K562 (cell line): ENCODE measurements around the gene AEN. TPM values are rescaled to one million over a fixed set of nuclear protein-coding genes. Genes with fewer than 3 reads are reported as not detected.

Experiments
- ATAC-seq: fragments of 200-7000 bp; cut with Tn5 transposase; 3 replicates; pipeline ENCODE4 v1.9.1; 2020; ENCODE audit warnings: moderate library complexity
- BruUV-seq: library from RNA; stranded (reverse); fragments of 400-500 nt; replicated peaks from 2 replicates; lab custom pipeline; 2021; lab: Mats Ljungman, UMichigan
- CTCF ChIA-PET: fragments of 300-600 bp; formaldehyde crosslinking; extraction: SDS; loops from one replicate; lab custom pipeline; 2021; ENCODE audit warnings: low intra/inter-chr PET ratio; lab: Yijun Ruan, JAX
- POLR2A ChIA-PET: fragments of 300-600, 350-650 bp; sonication (Branson Sonifier 250); formaldehyde crosslinking; extraction: SDS; loops from one replicate; lab custom pipeline; 2021; ENCODE audit warnings: antibody characterized with exemption, inconsistent platforms; lab: Yijun Ruan, JAX
- DNase-seq, 4 experiments: peaks; one replicate each; pipeline versions ENCODE4 v3.0.0 to v3.0.0-alpha.2; 2011 to 2018; ENCODE audit warnings: low spot score in 3 of 4, mixed read lengths in 3 of 4; ENCODE audit errors: extremely low read depth in 1 of 4
- FAIRE-seq: peaks from 2 replicates; lab custom pipeline; 2011; peaks lifted over from hg19 to GRCh38; lab: Jason Lieb, UNC
- H2AFZ ChIP-seq: 2 replicates; pipeline ENCODE4 v1.6.0; 2011; ENCODE audit warnings: low read depth, low read length, control low read depth, inconsistent platforms
- H3K27ac ChIP-seq: fragments of 200-600 bp; 3 replicates; pipeline ENCODE4 v1.8.0; 2011; ENCODE audit warnings: low read depth, mild to moderate bottlenecking, control low read depth, inconsistent platforms, low read length, moderate library complexity, mixed read lengths; ENCODE audit errors: extremely low read depth
- H3K27me3 ChIP-seq, 2 experiments: fragments of 300-600 bp in 1 of 2; 2 replicates in 1 of 2; 3 replicates in 1 of 2; pipeline versions ENCODE4 v1.6.0 to v1.8.0; 2011; ENCODE audit warnings: inconsistent platforms in 2 of 2, low read length in 2 of 2, mild to moderate bottlenecking in 1 of 2, mixed read lengths in 1 of 2, moderate library complexity in 1 of 2; ENCODE audit not compliant: control insufficient read depth in 2 of 2, insufficient read depth in 2 of 2
- H3K36me3 ChIP-seq: fragments of 300-600 bp; 3 replicates; pipeline ENCODE4 v1.8.0; 2011; ENCODE audit warnings: mild to moderate bottlenecking, low read length, inconsistent platforms; ENCODE audit not compliant: control insufficient read depth, insufficient read depth
- H3K4me1 ChIP-seq, 2 experiments: fragments of 200-600 bp in 1 of 2; replicated peaks in 1 of 2; 2 replicates in 1 of 2; 3 replicates in 1 of 2; pipeline versions ENCODE4 v1.5.1 to v1.8.0; 2011; ENCODE audit warnings: inconsistent platforms in 2 of 2, low read length in 2 of 2, mild to moderate bottlenecking in 1 of 2, mixed read lengths in 1 of 2, moderate library complexity in 1 of 2; ENCODE audit not compliant: control insufficient read depth in 2 of 2, insufficient read depth in 2 of 2
- H3K4me2 ChIP-seq: 2 replicates; pipeline ENCODE4 v1.6.1; 2011; ENCODE audit warnings: low read length, control low read depth, inconsistent platforms, mixed read lengths; ENCODE audit not compliant: insufficient read depth
- H3K4me3 ChIP-seq: fragments of 200-600 bp; sonication (generic), shearing (Covaris generic); 2 replicates; pipeline ENCODE4 v1.5.1; 2016; ENCODE audit warnings: control low read depth, inconsistent platforms
- H3K79me2 ChIP-seq: fragments of 200-600 bp; 3 replicates; pipeline ENCODE4 v1.8.0; 2011; ENCODE audit warnings: low read length, inconsistent platforms; ENCODE audit not compliant: control insufficient read depth, insufficient read depth
- H3K9ac ChIP-seq, 2 experiments: 2 replicates each; pipeline versions ENCODE4 v1.6.0 to v1.6.1; 2011; ENCODE audit warnings: low read depth in 2 of 2, low read length in 2 of 2, control low read depth in 1 of 2, inconsistent platforms in 1 of 2, mild to moderate bottlenecking in 1 of 2, mixed read lengths in 1 of 2; ENCODE audit not compliant: insufficient read depth in 1 of 2
- H3K9me1 ChIP-seq: one replicate; pipeline ENCODE4 v1.6.0; 2011; ENCODE audit warnings: inconsistent platforms, mild to moderate bottlenecking, low read length, moderate library complexity; ENCODE audit not compliant: control insufficient read depth, insufficient read depth
- H3K9me3 ChIP-seq: replicated peaks from 2 replicates; pipeline ENCODE4 v1.5.1; 2011; ENCODE audit warnings: low read depth, low read length, inconsistent platforms; ENCODE audit not compliant: control insufficient read depth, insufficient read depth
- H4K20me1 ChIP-seq: replicated peaks from 2 replicates; pipeline ENCODE4 v1.6.1; 2011; ENCODE audit warnings: low read length, inconsistent platforms, mixed read lengths; ENCODE audit not compliant: control insufficient read depth, insufficient read depth
- DIDO1 ChIP-seq: fragments of 450-650 bp; IDR thresholded peaks from 2 replicates; pipeline ENCODE4 v1.6.1; 2016; ENCODE audit warnings: low read depth, missing biosample characterization, missing genetic modification characterization
- HIVEP1 ChIP-seq: fragments of 250-450 bp; sonication (Bioruptor Pico); IDR thresholded peaks from 2 replicates; pipeline ENCODE4 v1.4.0; 2020; ENCODE audit warnings: mild to moderate bottlenecking
- HMG20B ChIP-seq: fragments of 250-450 bp; sonication (Bioruptor Pico); IDR thresholded peaks from 2 replicates; pipeline ENCODE4 v1.5.0; 2021; ENCODE audit warnings: mild to moderate bottlenecking
- KDM5B ChIP-seq: fragments of 200-600 bp; sonication (generic); IDR thresholded peaks from 2 replicates; pipeline ENCODE4 v1.6.1; 2012; ENCODE audit warnings: low read depth, mild to moderate bottlenecking, moderate library complexity, low read length, control low read depth, inconsistent platforms; ENCODE audit not compliant: insufficient replicate concordance
- MTA2 ChIP-seq: fragments of 450-650 bp; IDR thresholded peaks from 2 replicates; pipeline ENCODE4 v1.6.1; 2016; ENCODE audit warnings: low read depth
- NFE2L1 ChIP-seq: fragments of 450-650 bp; IDR thresholded peaks from 2 replicates; pipeline ENCODE4 v1.6.1; 2016; ENCODE audit warnings: missing genetic modification characterization, low read depth, mild to moderate bottlenecking, missing compliant biosample characterization, moderate library complexity, borderline replicate concordance
- NR1H2 ChIP-seq: sonication (generic); formaldehyde crosslinking; IDR thresholded peaks from 2 replicates; pipeline ENCODE4 v1.4.0; 2020; ENCODE audit warnings: mild to moderate bottlenecking, missing genetic modification reagents
- PHB2 ChIP-seq: fragments of 450-650 bp; IDR thresholded peaks from 2 replicates; pipeline ENCODE4 v1.6.1; 2017; ENCODE audit warnings: low read depth
- PHF20 ChIP-seq: fragments of 450-650 bp; IDR thresholded peaks from 2 replicates; pipeline ENCODE4 v1.6.1; 2018; ENCODE audit not compliant: partially characterized antibody
- PHF21A ChIP-seq: fragments of 450-650 bp; IDR thresholded peaks from 2 replicates; pipeline ENCODE4 v1.6.1; 2017; ENCODE audit warnings: low read depth, borderline replicate concordance
- RBM22 ChIP-seq: fragments of 200-400 bp; formaldehyde crosslinking; IDR thresholded peaks from 2 replicates; pipeline ENCODE4 v1.6.1; 2018; ENCODE audit warnings: low read length, low read depth; ENCODE audit not compliant: poor library complexity, severe bottlenecking
- SFPQ ChIP-seq: fragments of 200-400 bp; formaldehyde crosslinking; IDR thresholded peaks from 2 replicates; pipeline ENCODE4 v1.6.1; 2017; ENCODE audit warnings: mild to moderate bottlenecking, low read depth, low read length, moderate library complexity
- SNRNP70 ChIP-seq: fragments of 200-400 bp; formaldehyde crosslinking; optimal IDR thresholded peaks from 2 replicates; pipeline ENCODE3; 2017; ENCODE audit warnings: low read depth, low read length
- ZC3H11A ChIP-seq: IDR thresholded peaks from 2 replicates; pipeline ENCODE4 v1.6.1; 2012; ENCODE audit warnings: low read depth, low read length, improper control_type of control experiment
- ZNF197 ChIP-seq: fragments of 200-800 bp; sonication (Bioruptor generic); IDR thresholded peaks from 2 replicates; pipeline ENCODE4 v1.6.1; 2016; ENCODE audit warnings: low read depth, missing genetic modification characterization, missing compliant biosample characterization
- ZNF23 ChIP-seq: fragments of 250-450 bp; sonication (Bioruptor Pico); IDR thresholded peaks from 2 replicates; pipeline ENCODE4 v1.4.0; 2020; ENCODE audit warnings: mild to moderate bottlenecking
- ZNF408 ChIP-seq: fragments of 250-450 bp; sonication (Bioruptor Pico); IDR thresholded peaks from 2 replicates; pipeline ENCODE4 v1.4.0; 2020; ENCODE audit warnings: low read depth, mild to moderate bottlenecking, moderate library complexity
- ZNF41 ChIP-seq: fragments of 250-450 bp; sonication (Bioruptor Pico); conservative IDR thresholded peaks from 2 replicates; pipeline ENCODE4 v1.4.0; 2020; ENCODE audit warnings: mild to moderate bottlenecking
- ZNF445 ChIP-seq: fragments of 250-450 bp; sonication (Bioruptor Pico); IDR thresholded peaks from 2 replicates; pipeline ENCODE4 v1.4.0; 2020; ENCODE audit warnings: low read depth, mild to moderate bottlenecking, moderate library complexity
- ZNF561 ChIP-seq: fragments of 450-650 bp; formaldehyde crosslinking; conservative IDR thresholded peaks from 2 replicates; pipeline ENCODE4 v1.4.0; 2020; ENCODE audit warnings: mild to moderate bottlenecking, moderate library complexity
- WGBS: fragments of 100-300 bp; shearing (Covaris generic); methylation state at CpG from one replicate; pipeline ENCODE4 v1.1.6; 2016; ENCODE audit warnings: low coverage, mixed read lengths; ENCODE audit not compliant: insufficient coverage; ENCODE audit errors: missing lambda C conversion rate; 5-methylcytosine and 5-hydroxymethylcytosine counted together
- in situ Hi-C: fragments of 300-500 bp; cut with MboI; formaldehyde crosslinking; loops from 4 replicates; pipeline ENCODE4 v1.15.0; 2018; ENCODE audit warnings: inconsistent platforms, mixed read lengths
- intact Hi-C: fragments of 100-400 bp; cut with micrococcal nuclease; formaldehyde crosslinking; loops from 2 replicates; pipeline ENCODE4 v1.14.2; 2022
- polyA plus RNA-seq, 8 experiments: library from polyadenylated mRNA; depleted of rRNA in 4 of 8; stranded (reverse) in 5 of 8; unstranded in 3 of 8; fragments of >200 nt; fragmentation: Nextera tagmentation in 2 of 8; fragmentation: Illumina TruSeq in 1 of 8; extraction: Ambion mirVana in 2 of 8; extraction: Trizol in 1 of 8; gene quantifications; 2 replicates each; pipeline versions ENCODE4 v1.2.1 to v1.2.3, GENCODE V29; 2011 to 2014; ENCODE audit warnings: inconsistent platforms in 1 of 8, missing spikeins in 1 of 8
- total RNA-seq, 7 experiments: library from RNA; depleted of rRNA in 6 of 7; stranded (reverse); fragments of >200 nt in 6 of 7; fragmentation: Illumina TruSeq in 2 of 7; extraction: Trizol in 2 of 7; gene quantifications; 2 replicates each; pipeline versions ENCODE4 v1.2.1 to v1.2.3, GENCODE V29; 2011 to 2021; ENCODE audit warnings: low replicate concordance in 1 of 7

The AEN gene
- total and polyA plus RNA-seq, 9 of the 15 experiments (the other 6 are each of a cell fraction or from before 2014, with no cell fraction given): 9.0 to 51.0 (median 32.8) TPM

DNA sequence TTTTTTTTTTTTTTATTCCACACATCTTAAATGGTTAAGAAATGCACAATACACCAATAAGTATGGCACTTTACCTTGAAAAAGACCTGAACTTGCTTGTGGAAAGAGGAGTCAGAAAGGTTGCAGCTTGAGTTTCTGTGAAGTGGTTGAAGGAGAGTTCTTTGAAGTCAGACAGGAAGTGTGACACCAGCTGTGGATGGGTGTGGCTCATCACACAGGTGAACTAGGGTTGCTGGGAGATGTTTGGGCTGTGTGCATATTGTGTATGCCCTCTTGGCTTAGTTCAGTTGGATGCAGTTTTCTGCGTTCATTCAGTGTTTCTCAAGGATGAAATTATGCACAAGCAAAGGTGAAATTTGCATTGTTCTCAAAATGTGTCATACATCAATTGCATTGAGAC, 6.3 kb downstream of the AEN start:
- Histone ChIP-seq H3K4me3 (no peak overlapping the region), H3K27ac (no peak overlapping the region), H3K36me3 (peaks cover 96% of the 10 kb centered on the region), H3K4me1 (peaks cover 9 to 34% of the 10 kb centered on the region in 2 experiments; a peak in 4 of 5 replicates), H3K9me3 (no peaks in the 10 kb centered on the region), H3K79me2 (peaks cover 60% of the 10 kb centered on the region), H3K9me1 (no peaks in the 10 kb centered on the region)
- BruUV-seq: no TSS peak
- ATAC-seq: no peak
- ChIA-PET CTCF (no interaction called here), POLR2A (no interaction called here)
- TF ChIP-seq PHF20 (no peak), HMG20B (no peak), SNRNP70 (no peak), PHF21A (no peak), ZNF408 (CRISPR knock-in tag) (no peak), ZNF41 (CRISPR knock-in tag) (no peak), SFPQ (no peak), KDM5B (no peak), ZNF445 (CRISPR knock-in tag) (no peak), DIDO1 (tag) (no peak), ZC3H11A (no peak), MTA2 (no peak), RBM22 (no peak), NFE2L1 (no peak), ZNF561 (CRISPR knock-in tag) (no peak), NR1H2 (no peak), HIVEP1 (no peak), ZNF197 (CRISPR knock-in tag) (no peak), ZNF23 (no peak), PHB2 (no peak)
- TF ChIP-seq, all 486 proteins: peak for 0
- Histone ChIP-seq H3K9ac (no peak overlapping the region), H2AFZ (no peak overlapping the region), H4K20me1 (peaks cover 47% of the 10 kb centered on the region), H3K27me3 (no peaks in the 10 kb centered on the region), H3K4me2 (no peak overlapping the region)
- in situ Hi-C loops: no loop called here
- intact Hi-C loops: no loop called here
- DNase-seq (no peak), FAIRE-seq (no peak)
- WGBS: 91% methylated on average over 1 of the region's 1 CpG
